ENCODE results near the gene LDHD.
"Not testable (repeated sequence)": the region's sequence is repeated elsewhere in the genome, so short reads cannot be mapped to it uniquely, and the experiment has no call there.

Gene LDHD

DNA sequence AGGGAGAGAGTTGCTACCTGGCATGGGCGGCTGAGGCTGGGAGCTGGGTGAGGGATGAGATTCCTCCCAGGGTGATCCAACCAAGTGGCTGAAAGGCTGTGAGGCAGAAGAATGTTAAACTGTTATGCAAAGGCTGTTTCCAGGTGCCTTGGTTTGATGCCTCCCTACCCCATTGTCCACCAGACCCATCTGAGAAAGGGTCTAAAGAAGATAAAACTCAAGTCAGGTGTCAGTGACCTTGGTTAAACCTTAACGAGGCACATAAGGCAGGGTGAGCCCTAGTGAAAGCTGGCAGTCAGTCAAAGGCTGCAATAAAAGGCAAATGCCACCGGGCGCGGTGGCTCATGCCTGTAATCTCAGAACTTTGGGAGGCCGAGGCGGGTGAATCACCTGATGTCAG, 23.8 kb downstream of the LDHD start:
- Histone ChIP-seq H3K9ac (ENCODE audit: low read length) (no peak overlapping the region), H3K36me3 (ENCODE audit: control insufficient read depth, insufficient read depth, low read length) (no peaks in the 10 kb centered on the region), H3K9me3 (ENCODE audit: control insufficient read depth, low read length) (no peaks in the 10 kb centered on the region), H3K4me1 (ENCODE audit: control insufficient read depth, insufficient read depth, low read length) (peaks cover 46% of the 10 kb centered on the region), H3K27me3 (ENCODE audit: control insufficient read depth, insufficient read depth, low read length) (no peaks in the 10 kb centered on the region), H3K4me3 (ENCODE audit: low read length) (no peak overlapping the region)

DNA sequence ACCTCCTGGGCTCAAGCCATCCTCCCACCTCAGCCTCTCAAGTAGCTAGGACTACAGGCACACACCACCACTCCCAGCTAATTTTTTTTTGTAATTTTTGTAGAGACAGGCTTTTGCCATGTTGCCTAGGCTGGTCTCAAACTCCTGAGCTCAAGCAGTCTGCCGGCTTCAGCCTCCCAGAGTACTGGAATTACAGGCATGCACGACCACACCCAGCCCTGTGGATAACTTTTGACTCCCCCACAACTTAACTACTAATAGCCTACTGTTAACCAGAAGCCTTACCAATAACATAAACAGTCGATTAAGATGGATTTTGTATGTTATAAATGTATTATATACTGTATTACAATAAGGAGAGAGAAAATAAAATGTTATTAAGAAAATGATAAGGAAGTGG, 25.0 kb downstream of the LDHD start:
- not testable (repeated sequence) for H3K9me3 ChIP-seq (ENCODE audit: control insufficient read depth, low read length); H3K4me3 ChIP-seq (ENCODE audit: low read length); H3K36me3 ChIP-seq (ENCODE audit: control insufficient read depth, insufficient read depth, low read length); H3K9ac ChIP-seq (ENCODE audit: low read length); H3K27me3 ChIP-seq (ENCODE audit: control insufficient read depth, insufficient read depth, low read length)
- peaks cover 46% of the 10 kb centered on the region for H3K4me1 ChIP-seq (ENCODE audit: control insufficient read depth, insufficient read depth, low read length)

DNA sequence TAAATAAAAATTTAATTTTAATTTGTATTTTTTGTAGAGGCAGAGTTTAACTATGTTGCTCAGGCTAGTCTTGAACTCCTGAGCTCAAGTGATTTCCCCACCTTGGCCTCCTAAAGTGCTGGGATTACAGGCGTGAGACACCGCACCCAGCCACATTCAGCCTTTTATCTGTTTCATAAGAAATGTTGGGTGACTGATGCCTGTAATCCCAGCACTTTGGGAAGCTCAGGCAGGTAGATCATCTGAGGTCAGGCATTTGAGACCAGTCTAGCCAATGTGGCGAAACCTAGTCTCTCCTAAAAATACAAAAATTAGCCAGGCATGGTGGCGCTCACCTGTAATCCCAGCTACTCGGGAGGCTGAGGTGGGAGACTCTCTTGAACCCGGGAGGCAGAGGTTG, 25.7 kb downstream of the LDHD start:
- H3K9ac ChIP-seq (ENCODE audit: low read length); H3K36me3 ChIP-seq (ENCODE audit: control insufficient read depth, insufficient read depth, low read length); H3K4me3 ChIP-seq (ENCODE audit: low read length); H3K9me3 ChIP-seq (ENCODE audit: control insufficient read depth, low read length); H3K27me3 ChIP-seq (ENCODE audit: control insufficient read depth, insufficient read depth, low read length): not testable (repeated sequence)
- peaks cover 46% of the 10 kb centered on the region for H3K4me1 ChIP-seq (ENCODE audit: control insufficient read depth, insufficient read depth, low read length)

DNA sequence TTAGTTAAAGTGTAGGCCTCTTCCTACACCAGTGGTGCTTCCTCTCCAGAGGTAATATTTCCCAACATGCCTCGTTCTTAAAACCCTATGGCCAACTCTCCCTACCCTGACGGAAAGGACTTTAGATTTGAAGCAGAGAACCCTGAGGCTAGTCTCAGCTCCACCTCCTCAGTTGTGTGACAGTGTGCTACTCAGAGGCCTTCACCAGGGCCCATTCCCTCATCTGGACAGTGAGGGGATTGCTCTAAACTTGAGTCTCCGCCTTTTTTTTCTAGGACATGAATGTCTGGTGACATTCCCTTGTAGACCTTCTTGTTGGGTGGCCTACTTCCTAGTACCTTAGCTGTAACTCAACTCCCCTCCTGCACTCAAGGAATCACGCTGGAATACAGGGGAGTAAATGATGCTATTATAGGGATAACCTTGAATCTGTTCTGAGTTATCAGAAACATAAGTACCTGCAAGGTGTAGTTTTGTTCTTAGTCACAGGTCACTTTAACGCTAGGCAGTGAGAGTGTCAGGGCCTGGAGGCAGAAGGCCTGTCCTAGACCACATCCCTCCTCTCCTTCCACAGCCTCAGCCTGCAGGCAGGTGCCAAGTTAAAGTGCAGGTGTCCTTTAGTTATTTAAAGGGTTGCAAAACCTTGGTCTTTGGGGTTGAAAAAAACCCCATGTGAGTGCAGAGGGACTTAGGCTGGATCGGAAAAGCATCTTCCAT, 26.9 kb downstream of the LDHD start:
- peaks cover 44% of the 10 kb centered on the region for H3K4me1 ChIP-seq (ENCODE audit: control insufficient read depth, insufficient read depth, low read length)
- H3K9me3 ChIP-seq (ENCODE audit: control insufficient read depth, low read length) = no peaks in the 10 kb centered on the region

DNA sequence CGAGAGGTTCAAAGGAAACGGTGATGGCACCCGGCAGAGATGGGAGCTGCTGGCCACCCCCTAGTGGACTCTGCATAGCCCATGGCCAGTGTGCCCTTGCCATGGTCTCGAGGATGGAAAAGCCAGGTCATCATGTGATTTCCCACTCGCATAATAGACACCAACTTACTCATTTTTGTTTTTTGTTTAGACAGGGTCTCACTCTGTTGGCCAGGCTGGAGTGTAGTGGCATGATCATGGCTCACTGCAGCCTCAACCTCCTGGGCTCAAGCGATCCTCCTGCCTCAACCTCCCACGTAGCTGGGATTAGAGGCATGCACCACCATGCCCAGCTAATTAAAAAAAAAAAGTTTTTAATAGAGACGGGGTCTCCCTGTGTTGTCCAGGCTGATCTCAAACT, 27.6 kb downstream of the LDHD start:
- H3K9ac ChIP-seq (ENCODE audit: low read length) = no peak overlapping the region
- no peaks in the 10 kb centered on the region for H3K9me3 ChIP-seq (ENCODE audit: control insufficient read depth, low read length)
- H3K4me3 ChIP-seq (ENCODE audit: low read length) = no peak overlapping the region
- peaks cover 43% of the 10 kb centered on the region for H3K4me1 ChIP-seq (ENCODE audit: control insufficient read depth, insufficient read depth, low read length)
- H3K36me3 ChIP-seq (ENCODE audit: control insufficient read depth, insufficient read depth, low read length) = no peaks in the 10 kb centered on the region
- no peaks in the 10 kb centered on the region for H3K27me3 ChIP-seq (ENCODE audit: control insufficient read depth, insufficient read depth, low read length)

More for the DNA sequence above, 26.9 kb downstream of the LDHD start:
- H3K36me3 ChIP-seq (ENCODE audit: control insufficient read depth, insufficient read depth, low read length) = no peaks in the 10 kb centered on the region
- H3K27me3 ChIP-seq (ENCODE audit: control insufficient read depth, insufficient read depth, low read length) = no peaks in the 10 kb centered on the region
- no peak overlapping the region for H3K9ac ChIP-seq (ENCODE audit: low read length)
- H3K4me3 ChIP-seq (ENCODE audit: low read length) = no peak overlapping the region

DNA sequence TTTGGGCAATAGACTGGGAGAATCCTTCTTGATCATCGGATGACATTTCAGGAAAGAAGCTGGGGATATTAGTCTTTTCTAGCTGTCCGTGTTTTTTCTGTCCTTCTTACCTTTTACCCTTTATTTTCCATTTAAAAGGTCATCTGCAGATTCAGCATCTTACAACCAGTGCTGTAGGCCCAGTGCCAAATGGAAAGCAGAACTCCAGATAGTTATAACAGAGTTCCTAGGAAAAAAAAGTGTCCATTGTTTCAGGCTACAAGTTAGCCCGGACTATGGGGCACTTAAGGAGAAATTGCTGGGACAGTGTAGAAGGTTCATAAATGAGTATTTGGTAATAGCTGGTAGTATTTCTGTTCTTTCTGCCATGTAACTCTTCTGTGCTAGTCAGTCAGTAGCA, 28.4 kb downstream of the LDHD start:
- H3K36me3 ChIP-seq (ENCODE audit: control insufficient read depth, insufficient read depth, low read length) = no peaks in the 10 kb centered on the region
- no peaks in the 10 kb centered on the region for H3K9me3 ChIP-seq (ENCODE audit: control insufficient read depth, low read length)
- H3K9ac ChIP-seq (ENCODE audit: low read length) = no peak overlapping the region
- H3K4me3 ChIP-seq (ENCODE audit: low read length) = no peak overlapping the region
- peaks cover 43% of the 10 kb centered on the region for H3K4me1 ChIP-seq (ENCODE audit: control insufficient read depth, insufficient read depth, low read length)
- H3K27me3 ChIP-seq (ENCODE audit: control insufficient read depth, insufficient read depth, low read length) = no peaks in the 10 kb centered on the region

DNA sequence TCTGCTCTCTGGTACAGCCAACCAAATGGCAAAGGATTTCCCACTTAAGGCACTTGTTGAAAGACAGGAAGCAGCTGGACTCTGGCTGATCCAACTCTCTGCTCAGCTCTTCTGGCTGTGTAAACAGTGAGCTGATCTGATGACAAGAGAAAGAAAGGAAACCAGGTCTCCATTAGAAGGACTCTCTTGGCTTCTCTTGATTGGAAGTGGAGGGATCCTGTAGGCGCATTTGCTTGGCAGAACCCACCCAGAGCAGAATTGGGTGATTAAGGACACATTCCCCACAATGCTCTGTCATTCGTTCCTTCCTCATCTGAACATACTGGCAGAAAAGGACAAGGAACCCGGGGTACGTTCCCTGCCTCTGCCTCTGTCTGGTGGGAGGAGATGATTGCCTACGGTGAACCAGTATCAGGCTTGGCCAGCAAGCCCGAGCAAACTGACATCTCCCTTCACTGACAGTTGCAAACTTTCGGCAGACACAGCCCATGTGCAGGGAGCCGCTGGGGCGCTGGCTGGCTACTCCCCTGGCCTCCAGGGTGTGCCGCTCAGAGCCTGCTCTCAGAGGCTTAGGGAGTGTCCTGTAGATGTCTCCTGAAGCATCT, 29.1 kb downstream of the LDHD start:
- Histone ChIP-seq H3K9me3 (ENCODE audit: control insufficient read depth, low read length) (no peaks in the 10 kb centered on the region), H3K36me3 (ENCODE audit: control insufficient read depth, insufficient read depth, low read length) (no peaks in the 10 kb centered on the region), H3K4me1 (ENCODE audit: control insufficient read depth, insufficient read depth, low read length) (peaks cover 37% of the 10 kb centered on the region), H3K4me3 (ENCODE audit: low read length) (no peak overlapping the region), H3K27me3 (ENCODE audit: control insufficient read depth, insufficient read depth, low read length) (no peaks in the 10 kb centered on the region), H3K9ac (ENCODE audit: low read length) (peak overlapping the region; percentile 14)

DNA sequence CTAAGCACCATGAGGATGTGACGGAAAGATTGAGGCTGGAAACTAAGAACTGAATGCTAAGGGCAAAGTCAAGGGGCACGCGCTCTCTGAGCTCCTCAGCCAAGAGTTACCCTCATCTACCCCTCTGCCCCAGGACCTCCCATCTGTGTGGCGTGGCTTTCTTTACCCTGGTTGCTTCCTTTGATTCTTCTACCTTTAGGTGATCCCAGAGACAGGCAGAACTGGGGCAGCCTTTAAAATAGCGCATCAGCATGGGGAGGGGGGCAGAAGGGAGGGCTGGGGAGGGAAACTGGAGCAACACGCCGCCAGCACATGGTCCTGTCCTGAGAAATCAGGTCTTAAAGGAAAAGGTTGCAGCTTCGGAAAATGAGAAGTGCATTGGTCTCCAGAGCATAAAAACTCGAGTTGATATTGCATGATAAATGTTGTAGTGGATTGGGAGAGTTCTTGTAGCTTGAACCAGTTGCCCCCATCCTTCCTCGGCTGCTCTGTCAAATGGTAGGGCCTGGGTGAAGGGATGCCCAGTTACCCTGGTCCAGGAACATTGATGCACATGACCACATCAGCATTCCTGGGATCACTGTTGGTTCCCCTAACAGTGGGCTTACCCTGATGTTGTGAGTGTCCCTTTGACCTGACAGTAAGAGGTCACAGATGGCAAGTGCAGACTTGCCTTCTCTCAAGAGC, 29.7 kb downstream of the LDHD start:
- Histone ChIP-seq H3K4me1 (ENCODE audit: control insufficient read depth, insufficient read depth, low read length) (peaks cover 37% of the 10 kb centered on the region), H3K4me3 (ENCODE audit: low read length) (no peak overlapping the region), H3K27me3 (ENCODE audit: control insufficient read depth, insufficient read depth, low read length) (no peaks in the 10 kb centered on the region), H3K36me3 (ENCODE audit: control insufficient read depth, insufficient read depth, low read length) (no peaks in the 10 kb centered on the region), H3K9ac (ENCODE audit: low read length) (no peak overlapping the region), H3K9me3 (ENCODE audit: control insufficient read depth, low read length) (no peaks in the 10 kb centered on the region)

DNA sequence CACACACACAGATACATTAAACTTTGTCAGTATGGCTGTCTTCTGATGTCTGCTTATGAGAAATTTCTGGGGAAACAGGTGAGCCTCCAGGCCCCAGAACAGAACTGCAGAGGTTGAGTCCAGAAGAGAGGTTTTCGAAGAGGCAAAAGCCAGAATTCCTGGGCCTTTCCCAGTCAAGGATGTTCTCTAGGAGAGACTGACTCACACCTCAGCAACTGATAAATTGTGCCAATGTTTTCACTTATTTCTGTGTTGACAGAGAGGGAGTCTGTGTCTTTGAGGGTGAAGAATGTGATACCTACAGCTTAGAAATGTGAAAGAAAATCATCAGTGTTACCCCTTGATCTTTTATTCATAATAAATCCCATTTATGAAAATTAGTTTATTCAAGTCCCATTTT, 30.3 kb downstream of the LDHD start:
- Histone ChIP-seq H3K9ac (ENCODE audit: low read length) (no peak overlapping the region), H3K27me3 (ENCODE audit: control insufficient read depth, insufficient read depth, low read length) (no peaks in the 10 kb centered on the region), H3K9me3 (ENCODE audit: control insufficient read depth, low read length) (no peaks in the 10 kb centered on the region), H3K4me1 (ENCODE audit: control insufficient read depth, insufficient read depth, low read length) (peaks cover 37% of the 10 kb centered on the region), H3K36me3 (ENCODE audit: control insufficient read depth, insufficient read depth, low read length) (no peaks in the 10 kb centered on the region), H3K4me3 (ENCODE audit: low read length) (no peak overlapping the region)

DNA sequence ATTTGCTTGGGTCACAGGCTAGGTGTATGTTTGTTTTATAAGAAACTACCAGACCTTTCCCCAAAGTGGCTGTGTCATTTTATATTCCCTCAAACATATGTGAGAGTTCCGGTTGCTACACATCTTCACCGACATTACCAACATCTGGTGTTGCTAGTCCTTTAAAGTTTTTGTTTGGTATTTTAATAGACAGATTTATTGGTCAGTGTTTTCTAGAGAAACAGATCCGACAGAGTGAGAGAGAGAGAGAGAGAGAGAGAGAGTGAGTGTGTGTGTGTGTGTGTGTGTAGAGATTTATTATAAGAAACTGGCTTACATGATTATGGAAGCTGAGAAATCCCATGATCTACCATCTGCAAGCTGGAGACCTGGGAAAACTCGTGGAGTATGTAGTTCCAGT, 31.0 kb downstream of the LDHD start:
- Histone ChIP-seq H3K27me3 (ENCODE audit: control insufficient read depth, insufficient read depth, low read length) (no peaks in the 10 kb centered on the region), H3K4me1 (ENCODE audit: control insufficient read depth, insufficient read depth, low read length) (peaks cover 35% of the 10 kb centered on the region), H3K9ac (ENCODE audit: low read length) (no peak overlapping the region), H3K36me3 (ENCODE audit: control insufficient read depth, insufficient read depth, low read length) (no peaks in the 10 kb centered on the region), H3K9me3 (ENCODE audit: control insufficient read depth, low read length) (no peaks in the 10 kb centered on the region), H3K4me3 (ENCODE audit: low read length) (no peak overlapping the region)

DNA sequence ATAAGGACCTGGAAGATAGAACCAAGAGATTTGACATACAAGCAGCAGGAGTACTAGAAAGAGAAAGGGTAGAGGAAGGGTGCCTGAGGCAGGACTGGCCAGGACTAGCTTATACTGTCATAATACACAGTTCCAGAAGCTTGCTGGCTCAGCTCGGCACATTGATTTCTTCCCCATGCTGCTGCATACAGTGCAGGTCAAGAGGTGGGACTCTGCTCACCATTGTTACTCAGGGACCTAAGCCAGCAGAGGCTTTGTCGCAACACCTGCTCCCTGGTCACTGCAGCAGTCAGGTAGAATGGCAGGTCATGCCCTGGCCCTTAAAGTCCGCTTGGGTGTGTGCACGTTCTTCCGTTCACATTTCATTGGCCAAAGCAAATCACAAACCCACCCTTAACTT, 32.8 kb downstream of the LDHD start:
- Histone ChIP-seq H3K9ac (ENCODE audit: low read length) (no peak overlapping the region), H3K9me3 (ENCODE audit: control insufficient read depth, low read length) (no peaks in the 10 kb centered on the region), H3K4me3 (ENCODE audit: low read length) (no peak overlapping the region), H3K27me3 (ENCODE audit: control insufficient read depth, insufficient read depth, low read length) (no peaks in the 10 kb centered on the region), H3K36me3 (ENCODE audit: control insufficient read depth, insufficient read depth, low read length) (no peaks in the 10 kb centered on the region), H3K4me1 (ENCODE audit: control insufficient read depth, insufficient read depth, low read length) (peaks cover 31% of the 10 kb centered on the region)

DNA sequence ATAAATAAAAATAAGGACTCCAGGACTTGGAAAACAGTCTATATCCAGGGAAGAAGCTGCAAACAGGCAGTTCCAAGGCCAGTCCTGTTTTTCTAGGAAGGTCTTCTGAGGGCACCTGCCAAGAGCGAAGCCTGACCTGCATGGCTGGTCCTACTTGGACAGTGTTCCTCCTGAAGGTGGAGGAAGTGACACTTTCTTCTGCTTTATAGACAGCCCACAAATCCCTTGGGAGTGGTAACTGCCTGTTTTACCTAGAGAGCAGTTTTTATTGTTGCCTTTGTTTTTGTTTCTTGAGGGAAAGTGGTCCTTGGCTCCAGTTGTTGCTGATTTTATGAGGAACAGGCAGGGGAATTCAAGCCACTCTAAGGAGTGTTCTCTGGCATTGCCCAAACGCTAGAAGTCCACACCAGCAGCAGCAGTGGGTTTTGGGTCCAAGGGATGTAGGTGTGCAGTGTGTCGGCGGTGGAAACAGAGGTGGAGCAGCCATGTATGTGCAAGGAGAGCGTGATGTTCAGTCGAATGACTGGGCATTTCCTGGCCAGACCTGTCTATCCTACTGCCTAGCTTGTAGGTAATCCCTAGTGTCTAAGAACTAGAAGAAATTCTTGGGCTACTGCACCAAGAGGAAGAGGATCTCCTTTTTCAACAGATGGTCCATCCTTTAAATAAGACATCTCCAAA, 35.3 kb downstream of the LDHD start:
- no peak overlapping the region for H3K9ac ChIP-seq (ENCODE audit: low read length)
- H3K27me3 ChIP-seq (ENCODE audit: control insufficient read depth, insufficient read depth, low read length) = no peaks in the 10 kb centered on the region
- H3K36me3 ChIP-seq (ENCODE audit: control insufficient read depth, insufficient read depth, low read length) = no peaks in the 10 kb centered on the region
- H3K9me3 ChIP-seq (ENCODE audit: control insufficient read depth, low read length) = no peaks in the 10 kb centered on the region
- H3K4me1 ChIP-seq (ENCODE audit: control insufficient read depth, insufficient read depth, low read length) = peaks cover 13% of the 10 kb centered on the region
- H3K4me3 ChIP-seq (ENCODE audit: low read length) = no peak overlapping the region
